Fibroblast of lung (primary cell): ENCODE results near the gene NOL11. TPM values are rescaled to one million over a fixed set of nuclear protein-coding genes. Genes with fewer than 3 reads are reported as not detected.
"Not testable (repeated sequence)": the region's sequence is repeated elsewhere in the genome, so short reads cannot be mapped to it uniquely, and the experiment has no call there.

Source experiments
- DNase-seq, 2 donors: peaks; one replicate each; pipeline versions ENCODE4 v3.0.0 to v3.0.0-alpha.2; 2010; ENCODE audit warnings: low read depth in 2 of 2
- H2AFZ ChIP-seq: 2 replicates; pipeline ENCODE4 v1.5.1; 2012; ENCODE audit warnings: low read length, control low read depth, inconsistent platforms
- H3K27ac ChIP-seq: 2 replicates; pipeline ENCODE4 v1.5.1; 2011; ENCODE audit warnings: low read length, control low read depth; ENCODE audit not compliant: insufficient read depth
- H3K27me3 ChIP-seq: 2 replicates; pipeline ENCODE4 v1.5.1; 2011; ENCODE audit warnings: mild to moderate bottlenecking, low read length; ENCODE audit not compliant: control insufficient read depth, insufficient read depth
- H3K36me3 ChIP-seq: 2 replicates; pipeline ENCODE4 v1.5.1; 2011; ENCODE audit warnings: low read length; ENCODE audit not compliant: control insufficient read depth, insufficient read depth
- H3K4me1 ChIP-seq: 2 replicates; pipeline ENCODE4 v1.5.1; 2011; ENCODE audit warnings: low read length; ENCODE audit not compliant: control insufficient read depth, insufficient read depth; ENCODE audit errors: extremely low read depth
- H3K4me2 ChIP-seq: 2 replicates; pipeline ENCODE4 v1.5.1; 2011; ENCODE audit warnings: low read length, control low read depth; ENCODE audit not compliant: insufficient read depth; ENCODE audit errors: extremely low read depth
- H3K4me3 ChIP-seq, 4 experiments: fragments of 200-600 bp in 1 of 4; sonication (generic) in 1 of 4; replicated peaks in 1 of 4; 2 replicates each; pipeline ENCODE4 v1.5.1; 2011 to 2016; ENCODE audit warnings: low read length in 4 of 4, low read depth in 3 of 4, mild to moderate bottlenecking in 3 of 4, control low read depth in 2 of 4, inconsistent platforms in 1 of 4, mixed read lengths in 1 of 4; ENCODE audit not compliant: insufficient read depth in 1 of 4; ENCODE audit errors: control extremely low read depth in 1 of 4
- H3K79me2 ChIP-seq: 2 replicates; pipeline ENCODE4 v1.5.1; 2012; ENCODE audit warnings: mild to moderate bottlenecking, low read length, inconsistent platforms; ENCODE audit not compliant: control insufficient read depth, insufficient read depth
- H3K9ac ChIP-seq: 2 replicates; pipeline ENCODE4 v1.5.1; 2011; ENCODE audit warnings: mild to moderate bottlenecking, low read length, control low read depth; ENCODE audit not compliant: insufficient read depth
- H3K9me3 ChIP-seq: 2 replicates; pipeline ENCODE4 v1.5.1; 2012; ENCODE audit warnings: low read depth, low read length; ENCODE audit not compliant: control insufficient read depth, insufficient read depth
- H4K20me1 ChIP-seq: 2 replicates; pipeline ENCODE4 v1.5.1; 2011; ENCODE audit warnings: low read length; ENCODE audit not compliant: control insufficient read depth, insufficient read depth; ENCODE audit errors: extremely low read depth
- EZH2 ChIP-seq: IDR thresholded peaks from 2 replicates; pipeline ENCODE4 v1.5.1; 2012; ENCODE audit warnings: low read length, control low read depth, mild to moderate bottlenecking; ENCODE audit errors: missing control alignments
- polyA plus RNA-seq, 2 donors: library from polyadenylated mRNA; depleted of rRNA in 1 of 2; stranded (reverse) in 1 of 2; unstranded in 1 of 2; fragments of >200 nt; gene quantifications; 2 replicates each; pipeline ENCODE4 v1.2.1, GENCODE V29; 2011 to 2012; ENCODE audit warnings: missing spikeins in 1 of 2
- total RNA-seq: library from RNA; depleted of rRNA; stranded (reverse); fragments of >200 nt; gene quantifications from 2 replicates; pipeline ENCODE4 v1.2.1, GENCODE V29; 2014
- TF ChIP-seq, protein P1 (sequence below), 2 donors: IDR thresholded peaks in 1 of 2; conservative IDR thresholded peaks in 1 of 2; 1 replicate in 1 of 2; 2 replicates in 1 of 2; pipeline ENCODE4 v1.5.1; 2011 to 2012; ENCODE audit warnings: low read length in 2 of 2, control low read depth in 1 of 2, inconsistent platforms in 1 of 2, low read depth in 1 of 2, mild to moderate bottlenecking in 1 of 2

NOL11 gene
- total and polyA plus RNA-seq, 2 donors (not counting 1 experiment from before 2014, with no cell fraction given), result 21.5 to 35.6 TPM

GRCh38 chr17:67700725-67701119 is 17.0 kb upstream of the NOL11 start:
- no peaks in the 10 kb centered on the region for H4K20me1 ChIP-seq
- DNase-seq, result no peak
- H3K27ac ChIP-seq, result no peak overlapping the region
- no peaks in the 10 kb centered on the region for H3K4me1 ChIP-seq
- H2AFZ ChIP-seq, result no peak overlapping the region
- H3K4me3 ChIP-seq, result no peak overlapping the region
- H3K9me3 ChIP-seq, result no peaks in the 10 kb centered on the region
- no peaks in the 10 kb centered on the region for H3K27me3 ChIP-seq
- H3K9ac ChIP-seq, result no peak overlapping the region
- no peaks in the 10 kb centered on the region for H3K36me3 ChIP-seq
- H3K79me2 ChIP-seq, result no peaks in the 10 kb centered on the region
- H3K4me2 ChIP-seq, result no peak overlapping the region
- TF ChIP-seq, protein P1, sequence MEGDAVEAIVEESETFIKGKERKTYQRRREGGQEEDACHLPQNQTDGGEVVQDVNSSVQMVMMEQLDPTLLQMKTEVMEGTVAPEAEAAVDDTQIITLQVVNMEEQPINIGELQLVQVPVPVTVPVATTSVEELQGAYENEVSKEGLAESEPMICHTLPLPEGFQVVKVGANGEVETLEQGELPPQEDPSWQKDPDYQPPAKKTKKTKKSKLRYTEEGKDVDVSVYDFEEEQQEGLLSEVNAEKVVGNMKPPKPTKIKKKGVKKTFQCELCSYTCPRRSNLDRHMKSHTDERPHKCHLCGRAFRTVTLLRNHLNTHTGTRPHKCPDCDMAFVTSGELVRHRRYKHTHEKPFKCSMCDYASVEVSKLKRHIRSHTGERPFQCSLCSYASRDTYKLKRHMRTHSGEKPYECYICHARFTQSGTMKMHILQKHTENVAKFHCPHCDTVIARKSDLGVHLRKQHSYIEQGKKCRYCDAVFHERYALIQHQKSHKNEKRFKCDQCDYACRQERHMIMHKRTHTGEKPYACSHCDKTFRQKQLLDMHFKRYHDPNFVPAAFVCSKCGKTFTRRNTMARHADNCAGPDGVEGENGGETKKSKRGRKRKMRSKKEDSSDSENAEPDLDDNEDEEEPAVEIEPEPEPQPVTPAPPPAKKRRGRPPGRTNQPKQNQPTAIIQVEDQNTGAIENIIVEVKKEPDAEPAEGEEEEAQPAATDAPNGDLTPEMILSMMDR (conservative IDR thresholded peaks at IDR 0.05 in 1 of 2, IDR thresholded peaks at IDR 0.05 in 1 of 2; ENCODE audit: low read depth in 1 of 2, low read length in 2 of 2), result no peak
- TF ChIP-seq EZH2, result no peak

DNA sequence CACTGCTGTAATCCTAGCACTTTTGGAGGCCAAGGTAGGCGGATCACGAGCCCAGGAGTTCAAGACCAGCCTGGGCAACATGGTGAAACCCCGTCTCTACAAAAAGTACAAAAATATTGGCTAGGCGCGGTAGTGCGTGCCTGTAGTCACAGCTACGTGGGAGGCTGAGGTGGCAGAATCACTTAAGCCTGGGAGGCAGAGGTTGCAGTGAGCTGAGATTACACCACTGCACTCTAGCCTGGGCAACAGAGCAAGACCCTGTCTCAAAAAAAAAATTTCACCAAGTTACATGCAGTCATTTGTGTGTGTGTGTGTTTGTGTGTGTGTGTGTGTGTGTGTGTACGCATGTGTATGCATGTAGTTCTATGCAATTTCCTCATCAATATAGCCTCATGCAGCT is 14.9 kb upstream of the NOL11 start:
- H2AFZ ChIP-seq, H3K4me3 ChIP-seq, H3K79me2 ChIP-seq, H3K4me2 ChIP-seq, DNase-seq, H3K4me1 ChIP-seq, H3K27ac ChIP-seq, H4K20me1 ChIP-seq, H3K36me3 ChIP-seq, H3K27me3 ChIP-seq, H3K9me3 ChIP-seq, H3K9ac ChIP-seq: not testable (repeated sequence)

- no peaks in the 10 kb centered on the region for H4K20me1 ChIP-seq
- H3K9ac ChIP-seq, result no peak overlapping the region
- DNase-seq, result no peak
- H2AFZ ChIP-seq, result no peak overlapping the region
- no peaks in the 10 kb centered on the region for H3K4me1 ChIP-seq
- no peak overlapping the region for H3K4me3 ChIP-seq
- no peak for TF ChIP-seq EZH2
- TF ChIP-seq, protein P1 (conservative IDR thresholded peaks at IDR 0.05 in 1 of 2, IDR thresholded peaks at IDR 0.05 in 1 of 2; ENCODE audit: low read depth in 1 of 2, low read length in 2 of 2), result no peak
- H3K79me2 ChIP-seq, result no peaks in the 10 kb centered on the region
- no peaks in the 10 kb centered on the region for H3K27me3 ChIP-seq
- no peak overlapping the region for H3K4me2 ChIP-seq
- H3K27ac ChIP-seq, result no peak overlapping the region
- no peaks in the 10 kb centered on the region for H3K9me3 ChIP-seq
- H3K36me3 ChIP-seq, result no peaks in the 10 kb centered on the region
Observed at GRCh38 chr17:67707442-67707841, 10.3 kb upstream of the NOL11 start.
